Tibial artery (tissue), 4 donors: Measurements from ENCODE around the gene CFAP20.
"Not testable (repeated sequence)": the region's sequence is repeated elsewhere in the genome, so short reads cannot be mapped to it uniquely, and the experiment has no call there.

Experiments
- DNase-seq, 2 donors: peaks; one replicate each; pipeline ENCODE4 v3.0.0-alpha.2; 2019
- H3K27ac ChIP-seq, 2 donors: fragments of 200-600 bp; sonication (generic) in 1 of 2; 1 replicate in 1 of 2; 2 replicates in 1 of 2; pipeline ENCODE4 v1.5.1; 2018 to 2019; ENCODE audit warnings: mild to moderate bottlenecking in 1 of 2
- H3K27me3 ChIP-seq, 2 donors: fragments of 200-600 bp; sonication (generic) in 1 of 2; one replicate each; pipeline versions ENCODE4 v1.5.1 to v1.6.0; 2016 to 2019
- H3K36me3 ChIP-seq, 3 donors: fragments of 200-600 bp; sonication (generic) in 2 of 3; one replicate each; pipeline ENCODE4 v1.5.1; 2016 to 2019; ENCODE audit warnings: mild to moderate bottlenecking in 2 of 3
- H3K4me1 ChIP-seq, 4 donors: fragments of 200-600 bp; sonication (generic) in 2 of 4; 1 replicate in 3 of 4; 2 replicates in 1 of 4; pipeline ENCODE4 v1.5.1; 2016 to 2019
- H3K4me3 ChIP-seq, 2 donors: fragments of 200-600 bp; sonication (generic) in 1 of 2; 1 replicate in 1 of 2; 2 replicates in 1 of 2; pipeline ENCODE4 v1.5.1; 2018 to 2019; ENCODE audit warnings: mild to moderate bottlenecking in 2 of 2
- H3K9me3 ChIP-seq, 3 donors: fragments of 200-600 bp; sonication (generic) in 1 of 3; one replicate each; pipeline ENCODE4 v1.5.1; 2016 to 2019
- intact Hi-C: fragments of 100-400 bp; cut with DNase I; formaldehyde crosslinking; loops from one replicate; pipeline ENCODE4 v1.15.0; 2023; ENCODE audit warnings: low total_unique reads
- TF ChIP-seq, protein P1 (sequence below), 2 experiments: fragments of 200-600 bp in 1 of 2; fragments of 450-650 bp in 1 of 2; IDR thresholded peaks; one replicate each; pipeline ENCODE4 v1.5.1; 2017 to 2019; ENCODE audit warnings: antibody characterized with exemption in 2 of 2, mild to moderate bottlenecking in 1 of 2, moderate library complexity in 1 of 2

The CFAP20 gene

GRCh38 chr16:58074657-58075056 is 54.5 kb downstream of the CFAP20 start:
- DNase-seq = no peak
- Histone ChIP-seq H3K4me3 (no peak overlapping the region), H3K9me3 (peaks cover 0 to 3% (median 0%) of the 10 kb centered on the region in 3 donors), H3K27ac (no peak overlapping the region), H3K27me3 (no peaks in the 10 kb centered on the region), H3K36me3 (no peaks in the 10 kb centered on the region), H3K4me1 (no peaks in the 10 kb centered on the region)
- TF ChIP-seq, protein P1, sequence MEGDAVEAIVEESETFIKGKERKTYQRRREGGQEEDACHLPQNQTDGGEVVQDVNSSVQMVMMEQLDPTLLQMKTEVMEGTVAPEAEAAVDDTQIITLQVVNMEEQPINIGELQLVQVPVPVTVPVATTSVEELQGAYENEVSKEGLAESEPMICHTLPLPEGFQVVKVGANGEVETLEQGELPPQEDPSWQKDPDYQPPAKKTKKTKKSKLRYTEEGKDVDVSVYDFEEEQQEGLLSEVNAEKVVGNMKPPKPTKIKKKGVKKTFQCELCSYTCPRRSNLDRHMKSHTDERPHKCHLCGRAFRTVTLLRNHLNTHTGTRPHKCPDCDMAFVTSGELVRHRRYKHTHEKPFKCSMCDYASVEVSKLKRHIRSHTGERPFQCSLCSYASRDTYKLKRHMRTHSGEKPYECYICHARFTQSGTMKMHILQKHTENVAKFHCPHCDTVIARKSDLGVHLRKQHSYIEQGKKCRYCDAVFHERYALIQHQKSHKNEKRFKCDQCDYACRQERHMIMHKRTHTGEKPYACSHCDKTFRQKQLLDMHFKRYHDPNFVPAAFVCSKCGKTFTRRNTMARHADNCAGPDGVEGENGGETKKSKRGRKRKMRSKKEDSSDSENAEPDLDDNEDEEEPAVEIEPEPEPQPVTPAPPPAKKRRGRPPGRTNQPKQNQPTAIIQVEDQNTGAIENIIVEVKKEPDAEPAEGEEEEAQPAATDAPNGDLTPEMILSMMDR (IDR thresholded peaks at IDR 0.05) = no peak
- intact Hi-C loops = no loop called here

DNA sequence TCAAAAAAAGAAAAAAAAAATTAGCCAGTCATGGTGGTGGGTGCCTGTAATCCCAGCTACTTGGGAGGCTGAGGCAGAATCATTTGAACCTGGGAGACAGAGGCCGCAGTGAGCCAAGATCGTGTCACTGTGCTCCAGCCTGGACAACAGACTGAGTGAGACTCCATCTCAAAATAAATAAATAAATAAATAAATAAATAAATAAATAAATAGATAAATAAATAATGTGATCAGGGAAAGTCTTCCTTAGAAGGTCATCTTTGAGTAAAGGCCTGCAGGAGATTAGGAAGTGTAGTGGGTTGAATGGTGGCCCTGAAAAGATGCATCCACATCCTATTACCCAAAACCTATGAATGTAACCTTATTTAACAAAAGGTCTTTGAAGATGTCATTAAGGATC is 56.1 kb downstream of the CFAP20 start:
- H3K27me3 ChIP-seq, intact Hi-C loops, H3K9me3 ChIP-seq, H3K27ac ChIP-seq, DNase-seq, H3K4me1 ChIP-seq, H3K4me3 ChIP-seq, H3K36me3 ChIP-seq: not testable (repeated sequence)

DNA sequence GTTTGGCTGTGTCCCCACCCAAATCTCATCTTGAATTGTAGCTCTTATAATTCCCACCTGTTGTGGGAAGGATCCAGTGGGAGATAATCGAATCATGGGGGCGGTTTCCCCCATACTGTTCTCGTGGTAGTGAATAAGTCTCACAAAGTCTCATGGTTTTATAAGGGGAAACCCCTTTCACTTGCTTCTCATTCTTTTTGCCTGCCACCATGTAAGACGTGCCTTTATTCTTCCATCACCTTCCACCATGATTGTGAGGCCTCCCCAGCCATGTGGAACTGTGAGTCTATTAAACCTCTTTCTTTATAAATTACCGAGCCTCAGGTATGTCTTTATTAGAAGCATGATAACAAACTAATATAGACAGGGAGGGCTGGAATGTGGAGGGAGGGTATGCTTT is 57.0 kb downstream of the CFAP20 start:
- H3K9me3 ChIP-seq, DNase-seq, H3K4me3 ChIP-seq, H3K27me3 ChIP-seq, intact Hi-C loops, H3K36me3 ChIP-seq, H3K27ac ChIP-seq, H3K4me1 ChIP-seq: not testable (repeated sequence)

DNA sequence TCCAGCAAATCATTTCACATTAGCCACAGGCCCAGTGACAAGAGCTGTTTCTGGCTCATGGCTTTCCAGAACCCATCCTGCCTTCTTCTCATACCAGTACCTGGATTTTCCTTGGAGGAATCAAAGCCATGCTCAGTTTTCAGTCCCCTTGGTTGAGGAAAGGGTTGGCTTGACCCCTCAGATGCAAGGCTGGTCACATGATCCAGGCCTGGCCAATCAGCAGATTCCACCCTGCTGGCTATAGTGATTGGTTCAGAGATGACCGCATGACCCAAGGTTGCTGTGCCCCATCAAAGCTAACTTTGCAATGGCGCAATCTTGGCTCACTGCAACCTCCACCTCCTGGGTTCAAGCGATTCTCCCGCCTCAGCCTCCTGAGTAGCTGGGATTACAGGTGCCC is 58.6 kb downstream of the CFAP20 start:
- H3K4me3 ChIP-seq = no peak overlapping the region
- no peaks in the 10 kb centered on the region for H3K36me3 ChIP-seq
- TF ChIP-seq, protein P1 (IDR thresholded peaks at IDR 0.05) = no peak
- H3K4me1 ChIP-seq = no peaks in the 10 kb centered on the region
- H3K9me3 ChIP-seq = no peaks in the 10 kb centered on the region
- no peak for DNase-seq
- intact Hi-C loops = no loop called here
- no peaks in the 10 kb centered on the region for H3K27me3 ChIP-seq
- H3K27ac ChIP-seq = no peak overlapping the region
